ENCODE results near the gene LRRC32.

DNA sequence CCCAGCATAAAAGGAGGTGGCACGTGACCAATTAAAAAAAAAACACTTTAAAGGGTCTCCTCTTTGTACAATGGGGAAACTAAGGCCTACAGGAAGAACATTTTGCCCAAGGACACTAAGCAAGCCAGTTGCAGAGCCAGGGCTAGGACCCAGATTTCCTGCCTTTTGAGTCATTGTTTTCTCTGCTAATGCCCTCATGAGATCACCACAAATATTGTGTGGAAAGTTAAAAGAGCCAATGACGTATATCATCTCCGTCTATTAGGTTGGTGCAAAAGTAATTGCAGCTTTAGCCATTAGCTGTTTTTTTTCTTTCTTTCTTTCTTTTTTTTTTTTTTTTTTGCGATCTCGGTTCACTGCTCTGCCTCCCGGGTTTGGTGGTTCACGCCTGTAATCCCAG lies 24.1 kb upstream of the LRRC32 start:
- no peak for TF ChIP-seq POU2F2 (IDR thresholded peaks at IDR 0.05; ENCODE audit: borderline replicate concordance, low read depth, low read length)
- no peak for TF ChIP-seq TARDBP (IDR thresholded peaks at IDR 0.05; ENCODE audit: borderline replicate concordance)
- TF ChIP-seq ZSCAN29 (IDR thresholded peaks at IDR 0.05), result no peak
- no peak for TF ChIP-seq TCF12 (IDR thresholded peaks at IDR 0.05; ENCODE audit: low read depth, low read length)
- TF ChIP-seq, protein P1, sequence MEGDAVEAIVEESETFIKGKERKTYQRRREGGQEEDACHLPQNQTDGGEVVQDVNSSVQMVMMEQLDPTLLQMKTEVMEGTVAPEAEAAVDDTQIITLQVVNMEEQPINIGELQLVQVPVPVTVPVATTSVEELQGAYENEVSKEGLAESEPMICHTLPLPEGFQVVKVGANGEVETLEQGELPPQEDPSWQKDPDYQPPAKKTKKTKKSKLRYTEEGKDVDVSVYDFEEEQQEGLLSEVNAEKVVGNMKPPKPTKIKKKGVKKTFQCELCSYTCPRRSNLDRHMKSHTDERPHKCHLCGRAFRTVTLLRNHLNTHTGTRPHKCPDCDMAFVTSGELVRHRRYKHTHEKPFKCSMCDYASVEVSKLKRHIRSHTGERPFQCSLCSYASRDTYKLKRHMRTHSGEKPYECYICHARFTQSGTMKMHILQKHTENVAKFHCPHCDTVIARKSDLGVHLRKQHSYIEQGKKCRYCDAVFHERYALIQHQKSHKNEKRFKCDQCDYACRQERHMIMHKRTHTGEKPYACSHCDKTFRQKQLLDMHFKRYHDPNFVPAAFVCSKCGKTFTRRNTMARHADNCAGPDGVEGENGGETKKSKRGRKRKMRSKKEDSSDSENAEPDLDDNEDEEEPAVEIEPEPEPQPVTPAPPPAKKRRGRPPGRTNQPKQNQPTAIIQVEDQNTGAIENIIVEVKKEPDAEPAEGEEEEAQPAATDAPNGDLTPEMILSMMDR (IDR thresholded peaks at IDR 0.05 in 2 of 3, conservative IDR thresholded peaks at IDR 0.05 in 1 of 3; ENCODE audit: control insufficient read depth in 2 of 3, extremely low read depth in 1 of 3, insufficient read depth in 1 of 3, low read depth in 3 of 3, low read length in 3 of 3), result no peak
- TF ChIP-seq SMAD1 (IDR thresholded peaks at IDR 0.05; ENCODE audit: low read depth, partially characterized antibody), result no peak
- TF ChIP-seq EZH2 (IDR thresholded peaks at IDR 0.05; ENCODE audit: borderline replicate concordance, control insufficient read depth, low read depth, low read length), result no peak
- no peak for TF ChIP-seq CREB1 (IDR thresholded peaks at IDR 0.05; ENCODE audit: low read depth)
- TF ChIP-seq, protein P2, sequence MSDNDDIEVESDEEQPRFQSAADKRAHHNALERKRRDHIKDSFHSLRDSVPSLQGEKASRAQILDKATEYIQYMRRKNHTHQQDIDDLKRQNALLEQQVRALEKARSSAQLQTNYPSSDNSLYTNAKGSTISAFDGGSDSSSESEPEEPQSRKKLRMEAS (IDR thresholded peaks at IDR 0.05; ENCODE audit: low read depth, low read length), result no peak
